ENCODE results near the gene MCRIP1.

The MCRIP1 gene

DNA sequence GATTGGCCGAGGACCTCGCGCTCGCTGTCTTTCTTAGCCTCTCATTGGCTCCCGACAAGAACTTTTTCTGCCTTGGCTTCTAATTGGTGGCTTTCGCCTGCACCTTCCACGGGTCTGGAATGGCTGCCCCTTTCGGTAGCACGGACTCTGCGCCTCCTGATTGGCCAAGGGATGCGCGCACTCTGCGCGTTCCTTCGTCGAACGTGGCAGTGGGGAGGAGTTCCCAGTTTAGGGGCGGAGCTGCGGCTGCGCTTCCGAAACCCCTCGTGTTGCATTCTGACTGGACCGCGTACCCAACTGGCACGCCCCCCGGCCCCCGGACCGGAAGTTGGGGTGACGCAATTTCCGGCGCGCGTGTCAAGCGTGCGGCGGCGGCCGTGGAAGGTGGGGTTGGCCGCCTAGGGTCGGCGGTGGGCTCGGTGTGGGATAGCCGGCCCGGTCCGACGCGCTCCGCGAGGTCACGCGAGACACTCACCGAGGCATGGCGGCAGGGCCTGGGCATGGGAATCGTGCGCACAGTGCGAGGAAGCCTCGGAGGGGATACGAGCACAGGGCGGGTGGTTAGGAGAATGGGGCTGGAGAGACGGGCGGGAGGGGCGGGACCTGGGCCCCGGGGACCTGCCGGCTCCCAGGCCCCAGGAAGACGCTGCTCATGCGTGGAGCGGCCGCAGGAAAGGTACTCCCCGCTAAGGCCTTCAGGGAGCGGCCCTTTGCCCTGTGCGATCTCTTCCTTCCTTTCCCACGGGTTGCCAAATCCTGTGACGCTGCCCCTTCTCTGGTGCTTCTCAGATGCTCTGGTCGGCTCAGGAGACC lies 27.9 kb upstream of the MCRIP1 start:
- FAIRE-seq, result peak; percentile 99

DNA sequence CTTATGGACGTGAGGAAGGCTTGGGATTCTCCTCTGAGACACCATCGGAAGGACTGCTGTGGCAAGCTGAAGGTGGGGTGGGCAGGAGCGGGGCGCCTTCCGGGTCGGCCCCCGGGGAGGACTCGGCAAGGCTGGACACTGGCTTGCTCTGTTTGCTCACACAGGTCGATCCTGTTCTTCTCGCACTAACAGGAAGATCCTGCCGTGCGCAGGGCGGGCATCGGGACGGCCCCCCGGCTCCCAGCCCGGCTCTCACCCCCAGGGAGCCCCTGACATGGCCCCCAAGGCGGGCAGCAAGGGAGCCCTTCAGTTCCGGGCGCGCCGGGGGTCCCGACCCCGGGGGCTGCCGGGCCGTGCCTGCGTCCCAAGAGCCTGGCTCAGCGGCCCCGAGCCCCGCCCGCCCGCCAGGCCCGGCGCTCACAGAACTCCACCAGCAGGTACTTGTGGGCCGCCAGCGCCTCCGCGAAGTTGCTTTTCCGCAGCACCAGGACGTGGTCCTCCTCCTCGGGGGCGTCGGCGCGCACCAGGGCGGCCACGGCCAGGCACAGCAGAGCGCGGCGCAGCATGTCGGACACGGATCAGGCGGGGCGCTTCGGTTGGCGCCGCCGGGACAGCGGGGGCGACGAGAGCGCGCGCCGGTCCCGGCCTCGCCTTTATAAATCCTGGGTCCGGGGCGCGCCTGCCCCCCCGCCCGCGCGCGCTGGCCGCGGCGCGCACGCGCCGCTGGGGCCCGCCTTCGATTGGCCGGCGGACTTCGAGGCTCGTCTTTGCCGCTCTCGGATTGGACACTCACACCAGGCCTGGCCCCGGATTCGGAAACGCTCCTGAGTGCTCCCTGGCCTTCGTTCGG lies 27.0 kb upstream of the MCRIP1 start, which contains the start of gene P4HB:
Gene P4HB (minus strand): TSS at position 630 of the 850 bp plus-strand sequence. CDS start 64 bp downstream, at position 566.
- no peak for FAIRE-seq

DNA sequence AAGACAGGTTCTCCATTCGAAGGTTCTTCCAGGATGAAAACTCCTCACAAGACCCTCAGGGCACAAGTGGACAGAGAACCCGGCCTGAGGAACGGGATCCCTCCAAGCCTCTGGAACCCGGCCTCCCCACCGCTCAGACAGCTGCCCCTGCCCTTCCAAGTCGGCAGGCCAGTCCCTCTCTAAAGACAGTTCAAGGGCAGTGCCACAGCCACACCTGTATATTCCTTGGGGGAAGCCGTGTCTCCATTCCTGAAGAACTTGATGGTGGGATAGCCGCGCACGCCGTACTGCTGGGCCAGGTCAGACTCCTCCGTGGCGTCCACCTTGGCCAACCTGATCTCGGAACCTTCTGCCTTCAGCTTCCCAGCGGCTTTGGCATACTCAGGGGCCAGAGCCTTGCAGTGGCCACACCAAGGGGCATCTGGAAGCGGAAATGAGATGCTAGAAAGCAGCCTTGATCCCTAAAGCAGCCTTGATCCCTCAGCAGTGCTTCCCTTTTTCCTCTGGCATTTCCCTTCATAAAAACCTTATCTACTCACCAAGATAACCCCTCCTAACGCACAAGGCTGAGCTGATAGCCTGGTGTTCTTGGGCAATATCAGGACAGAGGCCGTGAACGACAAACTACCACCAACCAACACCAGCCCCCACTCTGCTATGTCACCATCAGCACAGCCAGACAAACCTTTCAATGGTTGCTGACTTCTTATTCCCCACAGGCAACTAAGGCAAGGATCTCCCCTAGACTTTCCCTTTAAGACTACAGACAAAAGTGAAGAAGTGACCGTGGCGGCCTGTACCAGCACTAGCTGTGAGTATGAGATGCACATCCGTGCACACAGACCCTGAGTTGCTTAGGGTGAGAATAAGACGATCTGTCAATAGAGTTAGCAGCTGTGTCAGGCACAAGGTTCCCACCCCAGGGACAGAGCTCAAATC lies 26.1 kb upstream of the MCRIP1 start:
- no peak for FAIRE-seq

- FAIRE-seq, result no peak
Measured at GRCh38 chr17:81858170-81858966, 25.3 kb upstream of the MCRIP1 start.

- FAIRE-seq, result no peak
Measured at GRCh38 chr17:81854974-81855774, 22.1 kb upstream of the MCRIP1 start.

- no peak for FAIRE-seq
Measured at GRCh38 chr17:81852237-81852636, 19.1 kb upstream of the MCRIP1 start.

- FAIRE-seq, result no peak
Measured at GRCh38 chr17:81851423-81851822, 18.3 kb upstream of the MCRIP1 start.

DNA sequence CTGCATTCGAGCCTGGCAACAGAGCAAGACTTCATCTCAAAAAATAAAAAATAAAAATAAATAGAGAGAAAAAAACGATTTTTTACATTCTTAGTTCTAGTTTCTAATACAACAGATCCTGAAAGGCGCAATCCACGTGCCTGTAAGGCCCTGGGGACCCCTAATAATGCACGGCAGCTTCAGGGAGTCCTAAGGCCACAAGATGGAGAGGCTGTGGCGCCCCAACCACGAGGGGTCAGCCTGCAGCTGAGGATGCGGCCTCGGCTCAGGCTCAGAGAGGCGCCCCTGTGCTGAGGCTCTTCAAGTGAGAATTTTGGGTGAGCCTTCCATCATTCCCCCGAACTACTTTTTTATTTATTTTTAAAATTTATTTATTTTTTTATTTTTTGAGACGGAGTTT lies 16.4 kb upstream of the MCRIP1 start:
- FAIRE-seq, result no peak

- FAIRE-seq, result no peak
Measured at GRCh38 chr17:81846743-81847689, 13.9 kb upstream of the MCRIP1 start.

DNA sequence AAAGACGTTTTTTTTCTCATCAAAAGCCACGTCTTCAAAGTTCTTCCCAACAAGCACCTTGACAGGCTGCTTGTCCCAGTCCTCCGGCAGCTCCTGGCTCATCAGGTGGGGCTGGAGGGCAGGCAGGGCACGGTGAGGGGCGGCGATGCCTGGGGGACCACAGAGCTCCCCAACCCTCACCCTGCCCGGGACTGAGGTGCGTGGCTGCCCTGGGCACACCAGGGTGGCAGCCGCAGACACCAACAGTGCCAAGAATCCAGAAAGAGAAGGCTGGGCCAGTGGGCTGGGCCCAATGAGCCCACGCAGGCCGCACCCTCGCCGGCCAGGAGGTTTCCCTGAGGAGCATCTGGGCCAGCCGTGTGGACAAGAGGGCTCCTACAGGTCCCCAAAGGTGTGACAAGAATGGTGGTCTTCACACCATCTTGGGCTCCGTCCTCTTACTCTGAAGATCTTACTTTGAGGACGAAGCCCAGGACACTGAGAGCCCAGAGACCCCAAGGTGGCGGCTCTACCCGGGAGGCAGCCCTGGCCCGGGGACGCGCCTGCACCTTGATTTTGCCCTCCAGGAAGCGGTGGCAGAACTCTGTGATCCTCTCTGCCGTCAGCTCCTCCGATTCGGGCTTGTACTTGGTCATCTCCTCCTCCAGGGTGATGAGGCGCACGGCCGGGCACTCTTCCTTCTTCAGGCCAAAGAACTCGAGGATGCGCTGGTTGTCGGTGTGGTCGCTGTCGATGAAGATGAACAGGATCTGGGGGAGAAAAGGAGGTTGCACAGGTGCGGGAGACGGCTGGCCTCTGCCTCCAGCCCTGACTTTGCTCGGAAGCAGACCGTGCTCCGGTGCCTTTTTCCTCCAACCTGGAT lies 13.0 kb upstream of the MCRIP1 start:
- FAIRE-seq, result no peak

GRCh38 chr17:81845361-81845760 lies 12.3 kb upstream of the MCRIP1 start:
- FAIRE-seq, result no peak

- no peak for FAIRE-seq
Measured at GRCh38 chr17:81844887-81845286, 11.8 kb upstream of the MCRIP1 start.

GRCh38 chr17:81844327-81844851 lies 11.3 kb upstream of the MCRIP1 start:
- no peak for FAIRE-seq

GRCh38 chr17:81843713-81844326 lies 10.7 kb upstream of the MCRIP1 start:
- FAIRE-seq, result no peak

GRCh38 chr17:81842725-81843504 lies 9.8 kb upstream of the MCRIP1 start:
- no peak for FAIRE-seq

GRCh38 chr17:81842378-81842724 lies 9.3 kb upstream of the MCRIP1 start:
- FAIRE-seq, result no peak

DNA sequence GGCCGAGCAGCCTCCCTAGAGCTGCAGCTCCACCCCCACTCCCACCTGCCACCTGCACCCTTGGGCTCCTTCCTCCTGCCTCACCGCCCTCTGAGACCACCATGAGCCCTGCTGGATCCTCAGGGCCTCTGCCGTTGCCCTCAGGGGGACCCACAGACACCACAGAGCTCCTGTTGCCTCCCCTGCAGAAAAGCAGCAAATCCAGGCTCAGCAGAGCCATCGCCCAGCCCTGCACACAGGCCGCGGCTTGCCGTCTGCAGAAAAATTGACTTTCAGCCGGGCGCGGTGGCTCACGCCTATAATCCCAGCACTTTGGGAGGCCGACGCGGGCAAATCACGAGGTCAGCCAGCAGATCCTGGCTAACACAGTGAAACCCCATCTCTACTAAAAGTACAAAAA lies 8.8 kb upstream of the MCRIP1 start:
- no peak for FAIRE-seq

Data from G401.6 (cell line).